A673 (cell line): ENCODE results near the gene IPO8. TPM values are rescaled to one million over a fixed set of nuclear protein-coding genes. Genes with fewer than 3 reads are reported as not detected.
A peak's percentile ranks its signal among the peaks of the same experiment; 100 is the strongest.

Experiments used
- BruUV-seq: library from RNA; stranded (reverse); fragments of 400-500 nt; replicated peaks from 2 replicates; lab custom pipeline; 2021; lab: Mats Ljungman, UMichigan
- CTCF ChIA-PET: fragments of 300-600 bp; sonication (Branson Sonifier 250); formaldehyde crosslinking; loops from one replicate; lab custom pipeline; 2022; ENCODE audit warnings: antibody characterized with exemption; lab: Charles Lee
- POLR2A ChIA-PET: fragments of 300-600 bp; sonication (Branson Sonifier 250); formaldehyde crosslinking; loops from one replicate; lab custom pipeline; 2022; ENCODE audit warnings: antibody characterized with exemption; ENCODE audit not compliant: low non-redundant PET; lab: Charles Lee
- DNase-seq: peaks from one replicate; pipeline ENCODE4 v3.0.0-alpha.2; 2015; ENCODE audit warnings: low spot score
- H3K27ac ChIP-seq: fragments of 200-600 bp; sonication (generic); 2 replicates; pipeline ENCODE4 v1.5.1; 2016; ENCODE audit warnings: mixed run types, low read depth, mild to moderate bottlenecking, mixed read lengths, antibody characterized with exemption, low read length; ENCODE audit not compliant: poor library complexity, severe bottlenecking
- H3K27me3 ChIP-seq: fragments of 200-600 bp; sonication (generic); replicated peaks from 2 replicates; pipeline ENCODE4 v1.6.1; 2017; ENCODE audit warnings: mixed run types, low read depth, mild to moderate bottlenecking, mixed read lengths, antibody characterized with exemption, low read length; ENCODE audit not compliant: insufficient read depth, poor library complexity
- H3K36me3 ChIP-seq: fragments of 200-600 bp; sonication (generic); 2 replicates; pipeline ENCODE4 v1.6.1; 2016; ENCODE audit warnings: mixed run types, mild to moderate bottlenecking, mixed read lengths, antibody characterized with exemption, low read length; ENCODE audit not compliant: insufficient read depth, poor library complexity, severe bottlenecking
- H3K4me1 ChIP-seq: fragments of 200-600 bp; sonication (generic); 2 replicates; pipeline ENCODE4 v1.6.1; 2017; ENCODE audit warnings: mixed run types, mild to moderate bottlenecking, mixed read lengths, antibody characterized with exemption, low read length; ENCODE audit not compliant: insufficient read depth, poor library complexity, severe bottlenecking
- H3K4me3 ChIP-seq: fragments of 200-600 bp; sonication (generic); 2 replicates; pipeline ENCODE4 v1.5.1; 2016; ENCODE audit warnings: low read depth, mixed run types, mild to moderate bottlenecking, mixed read lengths, low read length; ENCODE audit not compliant: poor library complexity, severe bottlenecking
- H3K9me3 ChIP-seq: fragments of 200-600 bp; sonication (generic); 2 replicates; pipeline ENCODE4 v1.6.1; 2016; ENCODE audit warnings: mixed run types, low read depth, mild to moderate bottlenecking, mixed read lengths, antibody characterized with exemption, low read length; ENCODE audit not compliant: poor library complexity, severe bottlenecking
- EZH2 ChIP-seq: fragments of 200-600 bp; sonication (generic); IDR thresholded peaks from 2 replicates; pipeline ENCODE4 v1.6.1; 2017; ENCODE audit warnings: borderline replicate concordance, low read depth, mild to moderate bottlenecking, mixed read lengths, antibody characterized with exemption, low read length; ENCODE audit not compliant: poor library complexity, severe bottlenecking
- intact Hi-C: fragments of 100-400 bp; cut with micrococcal nuclease; formaldehyde crosslinking; loops from one replicate; pipeline ENCODE4 v1.10.0; 2022; ENCODE audit not compliant: unreplicated experiment
- total RNA-seq: library from RNA; stranded (reverse); gene quantifications from 2 replicates; pipeline ENCODE4 v1.2.3, GENCODE V29; 2021
- TF ChIP-seq, protein P1 (sequence below): fragments of 300-800, 200-600 bp; sonication (generic); conservative IDR thresholded peaks from 2 replicates; pipeline ENCODE4 v1.5.1; 2017; ENCODE audit warnings: low read depth, mild to moderate bottlenecking, antibody characterized with exemption, low read length, moderate library complexity, mixed read lengths

Gene IPO8
- total RNA-seq, 1 experiment from 2014 or later, result 37.9 TPM

- peak; percentile 43 for DNase-seq
- ChIA-PET POLR2A (no interaction called here), CTCF (no interaction called here)
- Histone ChIP-seq H3K9me3 (no peaks in the 10 kb centered on the region), H3K4me3 (peak overlapping the region; percentile 83), H3K4me1 (peaks cover 11% of the 10 kb centered on the region), H3K36me3 (no peaks in the 10 kb centered on the region), H3K27ac (peak overlapping the region; percentile 81), H3K27me3 (no peaks in the 10 kb centered on the region)
- intact Hi-C loops, result loop anchor here (5.0 kb wide), 1 partner anchor 98 kb away; no protein-coding TSS in a partner anchor
- no TSS peak for BruUV-seq
- no peak for TF ChIP-seq EZH2
- TF ChIP-seq, protein P1, sequence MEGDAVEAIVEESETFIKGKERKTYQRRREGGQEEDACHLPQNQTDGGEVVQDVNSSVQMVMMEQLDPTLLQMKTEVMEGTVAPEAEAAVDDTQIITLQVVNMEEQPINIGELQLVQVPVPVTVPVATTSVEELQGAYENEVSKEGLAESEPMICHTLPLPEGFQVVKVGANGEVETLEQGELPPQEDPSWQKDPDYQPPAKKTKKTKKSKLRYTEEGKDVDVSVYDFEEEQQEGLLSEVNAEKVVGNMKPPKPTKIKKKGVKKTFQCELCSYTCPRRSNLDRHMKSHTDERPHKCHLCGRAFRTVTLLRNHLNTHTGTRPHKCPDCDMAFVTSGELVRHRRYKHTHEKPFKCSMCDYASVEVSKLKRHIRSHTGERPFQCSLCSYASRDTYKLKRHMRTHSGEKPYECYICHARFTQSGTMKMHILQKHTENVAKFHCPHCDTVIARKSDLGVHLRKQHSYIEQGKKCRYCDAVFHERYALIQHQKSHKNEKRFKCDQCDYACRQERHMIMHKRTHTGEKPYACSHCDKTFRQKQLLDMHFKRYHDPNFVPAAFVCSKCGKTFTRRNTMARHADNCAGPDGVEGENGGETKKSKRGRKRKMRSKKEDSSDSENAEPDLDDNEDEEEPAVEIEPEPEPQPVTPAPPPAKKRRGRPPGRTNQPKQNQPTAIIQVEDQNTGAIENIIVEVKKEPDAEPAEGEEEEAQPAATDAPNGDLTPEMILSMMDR, result no peak
These were observed 1.1 kb downstream of the IPO8 start for GRCh38 chr12:30694412-30695198.

DNA sequence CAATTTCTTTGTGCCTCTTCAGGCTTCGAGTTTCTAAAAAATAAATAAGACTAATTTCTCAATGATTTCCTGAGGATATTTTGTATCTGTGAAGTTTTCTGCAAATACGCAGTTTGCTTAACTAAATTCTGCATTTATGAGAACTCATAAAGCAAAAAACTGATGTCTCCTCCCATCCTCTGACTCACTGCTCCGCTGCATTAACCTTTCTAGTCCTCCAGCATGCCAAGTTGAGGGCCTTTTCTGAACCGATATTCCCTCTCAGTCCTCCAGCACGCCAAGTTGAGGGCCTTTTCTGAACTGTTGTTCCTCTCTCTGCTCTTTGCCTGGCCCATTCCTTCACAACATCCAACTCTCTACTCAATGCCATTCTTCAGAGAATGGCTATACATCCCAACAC is 3.2 kb downstream of the IPO8 start:
- intact Hi-C loops, result no loop called here
- no peak overlapping the region for H3K27ac ChIP-seq
- BruUV-seq, result no TSS peak
- ChIA-PET POLR2A (no interaction called here), CTCF (no interaction called here)
- no peaks in the 10 kb centered on the region for H3K27me3 ChIP-seq
- H3K4me3 ChIP-seq, result no peak overlapping the region
- no peaks in the 10 kb centered on the region for H3K9me3 ChIP-seq
- DNase-seq, result no peak
- H3K36me3 ChIP-seq, result no peaks in the 10 kb centered on the region
- peaks cover 13% of the 10 kb centered on the region for H3K4me1 ChIP-seq
- TF ChIP-seq EZH2, result no peak
- TF ChIP-seq, protein P1, result no peak

DNA sequence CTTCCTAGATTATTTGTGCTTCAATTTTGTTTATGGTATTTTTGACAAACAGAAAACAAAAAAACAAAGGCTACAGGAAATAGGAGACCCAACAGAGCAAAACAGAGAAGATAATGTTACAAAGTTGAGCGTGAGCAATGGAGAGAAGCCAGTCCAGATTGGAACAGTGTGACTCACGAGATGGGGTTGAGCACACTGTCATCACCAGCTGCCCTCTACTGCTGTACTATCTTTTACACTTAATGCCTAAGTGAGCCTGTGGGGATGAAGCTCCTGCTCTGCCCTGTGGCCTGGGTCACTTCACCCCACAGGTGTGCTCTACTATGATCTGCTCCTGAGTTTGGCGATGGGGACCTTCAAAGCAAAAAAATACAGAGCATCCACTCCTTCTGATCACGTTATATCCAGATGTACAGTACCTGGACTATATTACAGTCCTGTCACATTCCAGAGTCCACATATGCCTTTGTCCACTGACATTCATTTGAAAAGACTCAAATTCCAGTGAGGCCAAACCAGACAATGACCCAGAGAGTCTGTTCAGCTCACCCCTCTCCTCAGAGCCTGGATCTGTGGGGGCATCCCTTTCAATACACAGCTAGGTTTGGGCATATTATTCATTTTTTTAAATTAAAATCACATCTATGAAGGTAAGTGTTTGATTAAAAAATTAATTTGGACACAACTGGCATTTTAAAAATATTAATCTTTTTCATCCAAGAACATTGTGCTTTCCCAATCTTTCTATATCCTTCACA is 4.4 kb downstream of the IPO8 start:
- no TSS peak for BruUV-seq
- Histone ChIP-seq H3K27me3 (no peaks in the 10 kb centered on the region), H3K4me3 (no peak overlapping the region), H3K9me3 (no peaks in the 10 kb centered on the region), H3K36me3 (no peaks in the 10 kb centered on the region), H3K4me1 (peaks cover 13% of the 10 kb centered on the region), H3K27ac (no peak overlapping the region)
- no peak for TF ChIP-seq EZH2
- TF ChIP-seq, protein P1, result no peak
- DNase-seq, result peak; percentile 10
- ChIA-PET CTCF (no interaction called here), POLR2A (no interaction called here)
- intact Hi-C loops, result no loop called here
